ENCODE data around the gene GEMIN2. TPM values are rescaled to one million over a fixed set of nuclear protein-coding genes. Genes with fewer than 3 reads are reported as not detected.
"Not testable (repeated sequence)": the region's sequence is repeated elsewhere in the genome, so short reads cannot be mapped to it uniquely, and the experiment has no call there.

The GEMIN2 gene
- total RNA-seq, 4 donors from 2014 or later, result 13.7 to 20.1 (median 17.7) TPM

GRCh38 chr14:39109893-39110715, 4.0 kb upstream of the GEMIN2 start:
- 86% methylated on average over 12 of the region's 12 CpGs for WGBS
- intact Hi-C loops (cut with DNase I), result loop anchor here (5.0 to 10.0 kb wide), 2 partner anchors 155 to 322 kb away; partner anchors contain the start of gene FBXO33

GRCh38 chr14:39113685-39114072, 444 bp upstream of the GEMIN2 start:
- peak overlapping the region; percentile 75 to 87 (median 82) for H3K27ac ChIP-seq (replicated peaks in 1 of 4)
- no peaks in the 10 kb centered on the region for H3K9me3 ChIP-seq
- WGBS, result 78% methylated on average over 3 of the region's 3 CpGs
- H3K27me3 ChIP-seq, result no peaks in the 10 kb centered on the region
- DNase-seq (ENCODE audit: extremely low spot score), result no peak
- TF ChIP-seq EP300 (IDR thresholded peaks at IDR 0.05), result no peak
- no peak for TF ChIP-seq CTCF (IDR thresholded peaks at IDR 0.05)
- TF ChIP-seq POLR2A (IDR thresholded peaks at IDR 0.05; ENCODE audit: low read depth), result no peak
- no peak for TF ChIP-seq POLR2AphosphoS5 (IDR thresholded peaks at IDR 0.05)
- peaks cover 0 to 20% (median 5%) of the 10 kb centered on the region in 4 donors for H3K36me3 ChIP-seq
- H3K4me1 ChIP-seq, result peaks cover 12 to 25% (median 16%) of the 10 kb centered on the region in 4 donors
- peak overlapping the region; percentile 70 to 81 (median 78) for H3K4me3 ChIP-seq
- intact Hi-C loops (cut with DNase I), result no loop called here

More at GRCh38 chr14:39109893-39110715, 4.0 kb upstream of the GEMIN2 start:
- Histone ChIP-seq H3K4me1 (peaks cover 11 to 23% (median 12%) of the 10 kb centered on the region in 4 donors), H3K27me3 (no peaks in the 10 kb centered on the region), H3K36me3 (no peaks in the 10 kb centered on the region), H3K9me3 (no peaks in the 10 kb centered on the region), H3K4me3 (no peak overlapping the region), H3K27ac (replicated peaks in 1 of 4) (no peak overlapping the region)
- no peak for DNase-seq (ENCODE audit: extremely low spot score)
- TF ChIP-seq CTCF (IDR thresholded peaks at IDR 0.05) (no peak), POLR2AphosphoS5 (IDR thresholded peaks at IDR 0.05) (no peak), POLR2A (IDR thresholded peaks at IDR 0.05; ENCODE audit: low read depth) (no peak), EP300 (IDR thresholded peaks at IDR 0.05) (no peak)

- intact Hi-C loops (cut with DNase I), result no loop called here
- Histone ChIP-seq H3K27me3 (no peaks in the 10 kb centered on the region), H3K4me3 (no peak overlapping the region), H3K27ac (replicated peaks in 1 of 4) (no peak overlapping the region), H3K9me3 (no peaks in the 10 kb centered on the region), H3K4me1 (no peaks in the 10 kb centered on the region), H3K36me3 (peaks cover 0 to 98% (median 72%) of the 10 kb centered on the region in 4 donors)
- TF ChIP-seq EP300 (IDR thresholded peaks at IDR 0.05), result no peak
- TF ChIP-seq CTCF (IDR thresholded peaks at IDR 0.05), result no peak
- no peak for TF ChIP-seq POLR2A (IDR thresholded peaks at IDR 0.05; ENCODE audit: low read depth)
- no peak for TF ChIP-seq POLR2AphosphoS5 (IDR thresholded peaks at IDR 0.05)
- no peak for DNase-seq (ENCODE audit: extremely low spot score)
- WGBS, result 89% methylated on average over 3 of the region's 3 CpGs
Observed at GRCh38 chr14:39122330-39123138, 8.4 kb downstream of the GEMIN2 start.

GRCh38 chr14:39137835-39138234, 23.7 kb downstream of the GEMIN2 start:
- H3K9me3 ChIP-seq; H3K4me3 ChIP-seq; DNase-seq (ENCODE audit: extremely low spot score); H3K27me3 ChIP-seq; intact Hi-C loops (cut with DNase I): not testable (repeated sequence)
- Histone ChIP-seq H3K27ac (replicated peaks in 1 of 4) (peak overlapping the region; percentile 1 to 68 (median 66)), H3K4me1 (peaks cover 0 to 38% (median 26%) of the 10 kb centered on the region in 4 donors), H3K36me3 (peaks cover 0 to 66% (median 40%) of the 10 kb centered on the region in 4 donors)
- WGBS, result 91% methylated on average over 8 of the region's 8 CpGs

GRCh38 chr14:39138440-39138839, 24.3 kb downstream of the GEMIN2 start:
- intact Hi-C loops (cut with DNase I), result no loop called here
- peaks cover 0 to 66% (median 39%) of the 10 kb centered on the region in 4 donors for H3K36me3 ChIP-seq

More at GRCh38 chr14:39138440-39138839, 24.3 kb downstream of the GEMIN2 start:
- H3K4me3 ChIP-seq, result no peak overlapping the region
- peak overlapping the region in 3 of 4 donors; percentile 64 to 68 (median 67) for H3K27ac ChIP-seq (replicated peaks in 1 of 4)
- peaks cover 0 to 38% (median 26%) of the 10 kb centered on the region in 4 donors for H3K4me1 ChIP-seq
- WGBS, result 64% methylated on average over 1 of the region's 1 CpG
- DNase-seq (ENCODE audit: extremely low spot score), result no peak
- H3K27me3 ChIP-seq, result no peaks in the 10 kb centered on the region
- TF ChIP-seq POLR2A (IDR thresholded peaks at IDR 0.05; ENCODE audit: low read depth) (no peak), CTCF (IDR thresholded peaks at IDR 0.05) (no peak), POLR2AphosphoS5 (IDR thresholded peaks at IDR 0.05) (no peak), EP300 (IDR thresholded peaks at IDR 0.05) (no peak)
- H3K9me3 ChIP-seq, result no peaks in the 10 kb centered on the region

Measured in esophagus muscularis mucosa (tissue), 4 donors.